Myocyte (in vitro differentiated cells): ENCODE data around the gene DIAPH3. TPM values are rescaled to one million over a fixed set of nuclear protein-coding genes. Genes with fewer than 3 reads are reported as not detected.

ENCODE experiments used
- DNase-seq: peaks from one replicate; pipeline ENCODE4 v3.0.0-alpha.2; 2012; ENCODE audit warnings: low read depth
- total RNA-seq: library from RNA; depleted of rRNA; stranded (reverse); fragments of >200 nt; gene quantifications from 2 replicates; pipeline ENCODE4 v1.2.3, GENCODE V29; 2014

DIAPH3 gene
- total RNA-seq, 1 donor from 2014 or later: 3.2 TPM

- DNase-seq: peak; percentile 44
These were observed 483.2 kb downstream of the DIAPH3 start for GRCh38 chr13:59680429-59681024.

DNA sequence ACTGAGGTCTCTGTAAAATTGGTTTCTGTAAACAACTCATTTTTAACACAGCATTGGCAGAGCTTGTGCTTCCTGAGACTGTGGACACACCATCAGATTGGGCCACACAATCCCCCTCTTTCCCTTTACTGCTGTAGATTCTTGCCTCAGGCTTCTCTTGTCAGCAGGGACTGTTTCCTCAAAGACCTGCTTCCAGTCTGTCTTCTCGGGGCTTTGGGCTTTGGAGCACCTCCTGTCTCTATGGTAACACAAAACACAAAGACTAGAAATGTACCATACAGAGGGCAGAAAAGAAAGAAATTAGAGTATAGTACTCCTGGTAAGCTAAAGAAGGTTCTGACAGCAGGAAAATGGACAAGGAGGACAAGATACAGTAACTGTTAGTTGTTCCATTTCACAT lies 484.5 kb downstream of the DIAPH3 start:
- DNase-seq: no peak

- peak; percentile 67 for DNase-seq
These were observed 485.5 kb downstream of the DIAPH3 start for GRCh38 chr13:59677966-59678814.

DNA sequence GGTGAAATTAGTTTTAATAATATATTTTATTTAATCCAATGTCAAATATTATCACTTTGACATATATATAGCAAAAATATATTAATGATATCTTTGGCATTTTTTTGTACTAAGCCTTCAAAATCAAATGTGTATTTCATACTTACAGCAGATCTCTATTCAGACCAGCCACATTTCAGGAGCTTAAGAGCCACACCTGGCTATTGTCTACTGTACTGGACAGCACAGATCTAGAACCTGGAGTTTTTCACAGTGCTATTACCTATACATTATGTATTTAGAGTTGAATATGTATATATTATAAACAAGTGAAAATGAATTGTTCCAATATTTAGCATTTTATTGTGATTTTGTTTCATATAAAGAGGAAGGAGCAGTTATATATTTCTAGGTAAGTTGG lies 486.3 kb downstream of the DIAPH3 start:
- no peak for DNase-seq

DNA sequence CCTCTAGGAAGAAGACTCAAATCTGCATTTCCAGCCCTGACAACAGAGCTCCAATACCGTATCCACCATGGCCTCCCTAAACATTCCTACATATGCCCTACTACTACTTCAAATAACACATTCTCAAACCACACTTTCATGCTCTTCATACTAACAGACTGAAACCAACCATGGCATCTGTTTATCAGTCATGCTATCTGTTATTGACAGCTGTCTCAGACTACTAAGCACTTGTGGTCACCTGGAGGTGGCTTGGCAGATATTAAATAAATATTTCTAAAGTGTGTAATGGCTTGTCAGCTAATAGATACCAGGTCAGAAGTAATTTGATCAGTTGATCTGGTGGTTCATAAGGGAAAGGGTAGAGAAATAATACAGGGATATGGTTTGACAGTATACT lies 489.1 kb downstream of the DIAPH3 start:
- DNase-seq: peak; percentile 77

DNA sequence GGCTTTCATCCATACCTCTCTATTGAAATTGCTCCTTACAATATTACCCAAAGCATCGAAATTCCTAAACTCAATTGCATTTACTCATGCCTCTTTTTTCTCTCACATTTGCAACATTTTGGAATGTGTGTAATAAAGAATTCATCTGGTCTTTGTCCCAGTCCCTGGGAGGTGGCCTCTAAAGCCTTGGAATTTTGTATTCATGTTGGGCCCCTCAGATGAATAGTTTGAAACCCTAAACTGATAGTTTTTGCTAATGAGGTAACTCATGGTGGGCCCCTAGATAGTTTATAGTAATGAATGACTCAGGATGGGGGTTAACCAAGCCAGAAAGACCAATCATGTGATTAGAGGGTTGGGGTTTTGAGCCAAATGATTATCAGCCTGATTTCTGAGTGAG lies 490.4 kb downstream of the DIAPH3 start:
- DNase-seq: no peak

DNA sequence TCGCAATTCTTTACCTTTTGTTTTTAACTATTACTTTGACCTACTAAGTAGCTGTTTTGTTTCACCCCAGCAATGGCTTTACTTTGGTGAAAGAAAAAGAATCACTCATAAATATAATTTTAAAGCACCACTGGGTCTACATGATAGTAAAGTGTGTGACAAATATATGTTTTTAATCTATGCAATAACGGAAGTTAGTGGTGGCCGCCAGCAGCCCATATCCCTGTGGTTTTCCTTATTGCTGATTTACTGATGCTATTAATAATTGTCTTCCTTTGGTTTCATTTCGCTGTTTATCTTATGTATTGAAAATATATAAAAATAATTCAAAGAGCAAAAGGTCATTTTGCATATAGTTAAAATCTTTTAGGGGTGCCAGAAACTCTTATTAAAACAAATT lies 491.3 kb downstream of the DIAPH3 start:
- no peak for DNase-seq

DNA sequence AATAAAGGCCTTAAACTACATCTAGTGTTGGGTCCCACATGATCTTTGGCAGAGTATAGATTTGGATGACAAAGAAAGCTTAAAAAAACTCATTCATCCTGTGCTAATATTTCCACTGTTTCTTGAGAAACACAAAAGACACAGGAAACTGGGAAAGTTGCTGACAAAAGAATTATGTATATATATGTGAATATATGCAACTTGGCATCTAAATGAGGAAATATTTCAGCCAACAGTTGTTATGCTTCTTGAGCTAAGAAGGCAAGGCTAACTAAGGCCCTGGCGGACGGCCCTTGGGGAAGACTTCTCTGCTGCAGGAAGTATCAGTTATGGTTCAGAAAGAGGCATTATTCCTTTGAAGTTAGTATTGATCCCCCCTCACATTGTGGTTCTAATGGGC lies 491.8 kb downstream of the DIAPH3 start:
- DNase-seq: no peak

DNA sequence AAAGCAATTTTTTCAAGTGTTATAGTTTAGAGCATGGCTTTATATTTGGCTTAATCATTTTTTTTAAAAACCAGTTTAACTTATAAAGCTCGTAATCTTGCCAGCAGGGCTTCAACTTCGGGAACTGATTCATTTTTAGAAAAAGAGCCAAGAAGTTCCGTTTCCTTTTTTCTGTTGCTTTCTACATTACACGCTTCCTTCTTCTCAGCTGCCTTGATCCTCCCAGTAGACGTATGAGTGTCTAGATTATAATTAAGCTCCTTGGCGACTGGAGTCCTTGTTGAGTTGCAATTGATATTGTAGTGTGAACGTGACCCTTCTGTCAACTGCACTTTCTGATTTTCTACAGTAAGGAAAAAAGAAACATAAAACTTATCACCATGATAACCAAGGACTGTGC lies 497.2 kb downstream of the DIAPH3 start:
- DNase-seq: no peak

DNA sequence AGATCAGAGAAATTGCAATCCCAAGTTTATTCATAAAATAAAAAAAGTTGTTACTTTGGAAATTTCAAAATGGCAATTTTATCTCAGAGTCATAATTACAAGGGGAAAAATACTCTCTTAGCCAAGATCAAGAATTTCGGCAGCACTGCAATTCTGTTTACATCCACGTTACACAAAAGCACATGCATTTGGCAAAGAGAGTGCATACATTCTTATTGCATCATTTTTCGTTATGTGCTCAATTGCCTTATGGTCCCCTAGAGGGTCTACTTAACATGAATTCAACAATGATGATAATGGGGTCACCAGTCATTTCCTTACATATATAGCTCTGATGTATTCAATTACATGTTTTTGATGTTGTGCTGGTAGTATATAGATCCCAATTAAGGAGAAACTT lies 498.0 kb downstream of the DIAPH3 start:
- DNase-seq: no peak

DNA sequence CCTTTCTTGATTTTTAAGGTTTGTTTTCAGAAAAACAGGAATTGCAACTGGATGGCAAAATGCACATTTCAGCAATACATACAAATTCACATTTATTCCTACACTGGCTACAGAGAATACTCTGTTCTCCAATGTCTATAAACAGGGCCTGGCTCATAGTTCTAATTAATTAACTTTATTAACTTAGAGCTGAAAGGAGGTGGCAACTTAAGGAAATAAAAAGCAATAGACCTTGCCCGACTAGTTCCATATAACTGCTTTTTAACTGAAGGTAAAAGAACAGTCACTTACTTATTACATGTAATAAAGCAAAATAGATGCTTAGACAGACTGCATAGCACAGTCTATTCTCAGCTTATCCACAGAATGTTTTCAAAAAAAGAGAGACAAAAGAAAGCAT lies 498.5 kb downstream of the DIAPH3 start:
- DNase-seq: no peak

GRCh38 chr13:59664586-59664985 lies 499.1 kb downstream of the DIAPH3 start:
- no peak for DNase-seq

DNA sequence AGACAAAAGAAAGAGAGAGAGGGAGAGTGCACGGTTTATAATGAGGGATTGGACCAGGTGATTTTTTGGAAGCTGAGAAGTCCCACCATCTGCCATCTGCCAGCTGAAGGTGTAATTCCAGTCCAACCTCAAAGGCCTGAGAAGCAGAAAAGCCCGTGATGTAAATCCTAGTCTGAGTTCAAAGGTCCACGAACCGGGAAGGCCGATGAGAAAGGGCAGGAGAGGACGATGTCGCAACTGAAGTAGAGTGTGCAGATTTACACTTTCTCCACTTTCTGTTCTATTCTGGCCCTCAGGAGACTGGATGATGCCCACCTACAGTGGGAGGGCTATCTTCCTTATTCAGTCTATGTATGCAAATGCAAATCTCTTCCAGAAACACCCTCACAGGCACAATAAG lies 500.0 kb downstream of the DIAPH3 start:
- DNase-seq: no peak

DNA sequence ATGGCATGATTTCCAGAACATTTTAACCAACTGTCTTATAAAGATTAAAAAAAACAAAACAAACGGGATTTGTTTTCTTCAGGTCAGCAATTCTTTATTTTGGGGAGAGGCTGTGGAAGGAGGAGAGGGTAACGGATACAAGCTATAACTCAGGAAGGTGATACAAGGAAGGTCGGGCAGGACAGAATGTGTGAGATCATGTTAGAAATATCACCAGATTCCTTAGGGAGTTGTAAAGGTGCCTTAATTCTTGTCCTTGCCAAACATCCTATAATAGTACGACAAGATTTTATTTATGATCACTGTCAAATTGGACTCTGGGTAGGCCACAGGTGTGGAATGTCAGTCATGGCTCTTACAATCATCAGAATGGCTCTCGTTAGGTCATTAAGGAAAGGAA lies 503.1 kb downstream of the DIAPH3 start:
- no peak for DNase-seq

DNA sequence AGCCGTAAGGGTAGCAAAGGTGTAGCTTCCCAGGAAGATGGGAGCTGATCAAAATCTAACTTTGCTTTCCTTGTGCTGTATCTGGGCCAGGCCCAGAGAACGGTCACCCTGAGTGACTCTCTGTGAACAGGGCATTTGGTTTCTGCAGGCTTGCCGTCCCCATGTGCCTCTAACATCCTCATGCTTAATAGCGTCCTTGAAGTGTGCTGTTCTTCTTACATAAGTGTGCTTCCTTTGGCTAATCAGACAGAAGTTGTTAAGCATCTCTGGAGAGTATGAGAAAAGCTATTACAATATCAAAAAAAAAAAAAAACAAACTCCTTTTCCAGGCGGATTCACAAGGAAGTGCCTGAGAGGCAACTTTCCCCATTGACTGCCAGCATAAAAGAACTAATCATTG lies 503.7 kb downstream of the DIAPH3 start:
- DNase-seq: no peak

- peak; percentile 77 for DNase-seq
These were observed 504.9 kb downstream of the DIAPH3 start for GRCh38 chr13:59658738-59659330.

DNA sequence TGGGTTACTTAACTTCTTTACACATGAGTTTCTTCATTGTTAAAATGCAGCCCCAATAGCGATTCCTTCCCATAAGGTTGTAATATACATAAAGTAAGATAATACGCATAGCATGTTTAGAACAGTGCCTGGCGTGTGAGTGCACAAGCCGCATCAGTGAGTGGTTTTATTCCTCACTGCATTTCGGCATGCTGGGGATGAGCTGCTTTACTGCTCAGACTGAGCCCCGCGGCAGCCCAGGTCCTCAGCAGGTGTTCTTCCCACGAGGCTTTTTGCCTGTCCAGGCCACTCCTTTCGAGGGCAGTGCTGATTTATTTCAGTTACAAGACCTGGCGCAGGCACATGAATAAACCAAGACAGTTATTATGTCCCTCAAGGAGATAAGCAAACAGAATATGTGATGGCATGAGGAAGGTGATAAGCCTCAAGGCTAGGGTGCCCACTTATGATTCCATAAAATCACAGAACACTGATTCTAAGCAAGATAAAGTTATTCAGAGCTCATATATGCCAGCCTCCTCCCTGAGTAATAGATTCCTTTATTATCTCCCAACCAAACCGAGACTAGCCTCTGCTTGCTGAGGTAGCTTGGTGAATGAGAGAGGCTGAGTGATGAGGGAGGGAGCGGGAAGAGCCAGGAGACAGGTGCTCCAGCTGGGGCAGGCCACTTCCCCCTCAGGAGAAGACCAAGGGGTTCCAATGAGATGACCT lies 505.5 kb downstream of the DIAPH3 start:
- peak; percentile 31 for DNase-seq

DNA sequence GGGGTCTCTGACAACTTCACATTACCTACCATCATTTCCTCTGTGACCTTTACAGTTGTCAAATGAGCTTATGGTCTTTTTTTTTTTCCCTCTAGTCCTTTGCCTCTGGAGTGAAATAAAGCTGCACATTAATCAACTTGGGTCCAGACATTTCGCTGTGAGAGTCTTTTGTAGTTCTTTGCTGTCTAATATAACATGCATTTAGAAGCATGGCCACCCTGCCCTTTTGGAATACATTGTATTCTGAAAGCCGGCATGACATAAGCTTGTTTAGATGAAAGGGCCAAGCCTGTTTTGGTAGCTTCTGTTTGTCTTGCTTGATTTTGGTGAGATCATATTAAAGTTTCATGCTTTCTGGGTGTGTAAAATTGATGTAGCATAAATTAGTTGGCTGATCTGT lies 509.8 kb downstream of the DIAPH3 start:
- no peak for DNase-seq

DNA sequence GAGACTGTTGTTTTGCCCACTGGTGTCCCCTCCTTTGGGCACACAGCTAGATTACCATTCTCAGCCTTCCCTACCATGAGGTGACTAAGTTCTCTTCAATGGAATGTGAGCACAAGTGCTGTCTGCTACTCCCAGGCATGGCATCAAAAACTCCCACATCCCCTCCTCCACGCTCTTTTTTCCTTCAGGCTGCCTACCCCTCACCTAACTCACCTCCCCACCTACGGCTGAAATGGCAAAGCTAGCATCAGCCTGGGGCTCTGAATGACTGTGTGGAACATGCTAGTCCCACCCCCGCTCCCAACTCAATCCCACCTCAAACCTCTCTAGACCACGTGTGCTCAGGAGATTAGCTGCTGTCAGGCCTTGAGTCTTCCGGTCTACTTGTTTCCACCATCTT lies 512.2 kb downstream of the DIAPH3 start:
- no peak for DNase-seq

DNA sequence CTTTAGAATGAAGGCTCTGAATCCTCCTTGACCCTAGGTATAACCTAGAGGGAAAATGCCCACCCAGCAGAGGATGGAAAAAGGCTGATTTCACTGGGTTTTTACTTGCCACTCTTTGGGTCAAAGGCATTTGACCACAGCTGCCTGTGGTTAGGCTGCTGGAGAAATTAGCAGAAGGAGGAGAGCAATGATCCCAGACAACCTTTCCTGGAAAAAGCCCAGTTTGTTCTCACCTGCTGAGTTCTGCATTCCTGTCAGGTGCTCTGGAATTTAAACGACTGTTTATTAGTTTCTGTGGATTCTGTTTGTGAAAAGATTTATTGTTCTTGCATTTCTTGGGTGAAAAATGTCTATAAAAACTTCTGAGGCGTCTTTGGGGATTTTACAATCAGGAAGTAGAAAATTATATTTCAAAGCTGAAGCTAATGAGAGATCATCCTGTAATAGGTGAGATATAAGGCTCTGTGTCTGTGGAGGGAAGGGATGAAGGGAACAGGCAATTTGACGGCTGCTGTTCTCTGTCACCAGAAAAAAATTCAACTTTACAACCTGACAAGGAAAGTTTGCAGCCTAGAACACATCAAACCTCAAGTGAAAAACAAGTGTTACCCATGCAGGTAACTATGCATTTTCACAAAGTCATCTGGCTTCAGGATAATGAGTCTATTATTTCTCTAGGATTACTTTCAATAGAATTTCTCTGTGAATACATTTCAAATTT lies 519.7 kb downstream of the DIAPH3 start:
- no peak for DNase-seq

DNA sequence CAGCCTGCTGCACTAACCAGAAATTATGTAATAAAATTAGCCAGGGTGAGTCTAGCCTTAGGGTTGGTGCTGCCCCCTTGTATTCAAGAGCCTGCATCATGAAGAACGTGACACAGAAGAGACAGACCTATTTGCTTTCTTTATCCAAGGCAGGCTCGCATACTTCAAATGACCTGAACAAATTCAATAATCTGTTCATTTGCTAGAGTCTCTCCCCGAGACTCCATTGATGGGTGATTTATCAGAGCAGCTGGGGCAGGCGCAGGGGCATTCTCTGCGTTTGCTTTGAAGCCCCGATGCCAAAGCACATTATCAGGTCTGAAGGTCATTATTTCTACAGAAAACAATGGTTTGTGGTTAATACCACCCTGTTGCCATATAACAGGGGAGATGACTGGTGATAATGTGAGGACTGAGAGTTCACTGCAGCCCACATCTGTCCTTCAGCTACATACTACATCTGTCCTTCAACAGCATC lies 520.3 kb downstream of the DIAPH3 start:
- no peak for DNase-seq
